Measurements from ENCODE around the gene PLCL1. TPM values are rescaled to one million over a fixed set of nuclear protein-coding genes. Genes with fewer than 3 reads are reported as not detected.

The PLCL1 gene
- total RNA-seq, 1 donor from 2014 or later = 0.50 TPM

DNA sequence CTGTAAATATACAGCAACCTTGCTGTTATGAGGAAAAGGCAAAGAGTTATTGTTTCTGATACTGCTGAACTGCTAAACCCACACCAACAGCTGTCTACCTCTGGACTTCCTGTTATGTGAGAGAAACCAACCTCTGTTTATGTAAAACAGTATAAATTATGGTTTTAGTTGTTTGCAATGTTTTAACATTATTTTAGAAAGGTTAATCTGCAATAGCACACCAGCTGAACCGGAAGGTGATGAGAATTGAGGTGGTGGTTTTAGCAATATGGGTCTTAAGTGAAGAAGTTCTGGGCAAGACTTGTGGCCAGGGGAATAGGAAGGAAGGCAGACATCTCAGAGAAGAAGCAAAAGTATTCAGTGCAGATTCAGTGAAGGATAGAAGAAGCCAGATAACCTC, 237.8 kb downstream of the PLCL1 start:
- Mint-ChIP-seq H3K36me3 (ENCODE audit: low read depth) (no peaks in the 10 kb centered on the region), H3K4me1 (ENCODE audit: low read depth) (no peaks in the 10 kb centered on the region), H3K9me3 (ENCODE audit: low read depth) (no peaks in the 10 kb centered on the region), H3K4me3 (ENCODE audit: unreplicated experiment) (no peak overlapping the region), H3K27me3 (ENCODE audit: low read depth) (peaks cover 21% of the 10 kb centered on the region), H3K27ac (ENCODE audit: unreplicated experiment) (no peak overlapping the region)
- DNase-seq (ENCODE audit: low spot score) = no peak
- TF ChIP-seq, protein P1, sequence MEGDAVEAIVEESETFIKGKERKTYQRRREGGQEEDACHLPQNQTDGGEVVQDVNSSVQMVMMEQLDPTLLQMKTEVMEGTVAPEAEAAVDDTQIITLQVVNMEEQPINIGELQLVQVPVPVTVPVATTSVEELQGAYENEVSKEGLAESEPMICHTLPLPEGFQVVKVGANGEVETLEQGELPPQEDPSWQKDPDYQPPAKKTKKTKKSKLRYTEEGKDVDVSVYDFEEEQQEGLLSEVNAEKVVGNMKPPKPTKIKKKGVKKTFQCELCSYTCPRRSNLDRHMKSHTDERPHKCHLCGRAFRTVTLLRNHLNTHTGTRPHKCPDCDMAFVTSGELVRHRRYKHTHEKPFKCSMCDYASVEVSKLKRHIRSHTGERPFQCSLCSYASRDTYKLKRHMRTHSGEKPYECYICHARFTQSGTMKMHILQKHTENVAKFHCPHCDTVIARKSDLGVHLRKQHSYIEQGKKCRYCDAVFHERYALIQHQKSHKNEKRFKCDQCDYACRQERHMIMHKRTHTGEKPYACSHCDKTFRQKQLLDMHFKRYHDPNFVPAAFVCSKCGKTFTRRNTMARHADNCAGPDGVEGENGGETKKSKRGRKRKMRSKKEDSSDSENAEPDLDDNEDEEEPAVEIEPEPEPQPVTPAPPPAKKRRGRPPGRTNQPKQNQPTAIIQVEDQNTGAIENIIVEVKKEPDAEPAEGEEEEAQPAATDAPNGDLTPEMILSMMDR (IDR thresholded peaks at IDR 0.05) = no peak

DNA sequence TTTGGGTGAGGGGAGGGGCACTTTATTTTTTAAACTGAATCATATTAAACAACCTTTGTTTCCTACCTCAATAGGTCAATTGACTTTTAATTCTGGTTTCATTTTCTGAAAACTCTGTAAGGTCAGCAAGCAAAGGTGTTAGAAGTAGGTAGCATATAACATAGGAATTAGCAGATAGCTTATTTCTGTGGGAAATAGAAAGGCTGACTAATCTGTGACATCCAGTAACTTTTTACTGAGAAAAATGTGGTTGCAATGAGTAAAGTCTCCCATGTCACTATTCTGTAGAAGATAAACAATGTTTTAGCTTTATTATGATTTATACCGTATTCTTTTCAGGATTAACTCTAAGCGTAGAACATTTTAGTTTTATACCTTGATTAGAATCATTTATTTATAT, 240.4 kb downstream of the PLCL1 start:
- Mint-ChIP-seq H3K4me1 (ENCODE audit: low read depth) (no peaks in the 10 kb centered on the region), H3K9me3 (ENCODE audit: low read depth) (no peaks in the 10 kb centered on the region), H3K27me3 (ENCODE audit: low read depth) (peaks cover 8% of the 10 kb centered on the region), H3K36me3 (ENCODE audit: low read depth) (no peaks in the 10 kb centered on the region), H3K4me3 (ENCODE audit: unreplicated experiment) (no peak overlapping the region), H3K27ac (ENCODE audit: unreplicated experiment) (no peak overlapping the region)
- TF ChIP-seq, protein P1 (IDR thresholded peaks at IDR 0.05) = no peak
- no peak for DNase-seq (ENCODE audit: low spot score)

DNA sequence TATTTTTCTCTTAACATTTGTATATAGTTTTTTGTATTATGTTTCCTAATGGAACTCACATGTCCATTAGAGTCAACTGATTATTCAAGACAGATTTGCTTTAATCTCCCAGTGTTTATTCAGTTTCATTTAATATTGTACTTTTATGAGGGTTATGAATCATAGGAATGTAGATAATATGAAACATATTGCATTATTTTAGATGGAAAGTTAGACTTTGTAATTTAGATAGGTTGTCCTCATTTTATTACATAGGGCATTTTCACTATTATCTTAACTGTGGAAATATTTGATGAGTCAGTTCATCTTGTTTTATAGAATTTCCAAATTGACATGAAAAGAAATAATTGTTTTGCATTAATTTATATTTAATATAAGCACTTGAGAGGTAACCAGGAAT, 240.8 kb downstream of the PLCL1 start:
- no peak for DNase-seq (ENCODE audit: low spot score)
- no peak overlapping the region for H3K27ac Mint-ChIP-seq (ENCODE audit: unreplicated experiment)
- no peaks in the 10 kb centered on the region for H3K4me1 Mint-ChIP-seq (ENCODE audit: low read depth)
- H3K4me3 Mint-ChIP-seq (ENCODE audit: unreplicated experiment) = no peak overlapping the region
- no peaks in the 10 kb centered on the region for H3K36me3 Mint-ChIP-seq (ENCODE audit: low read depth)
- H3K27me3 Mint-ChIP-seq (ENCODE audit: low read depth) = peaks cover 4% of the 10 kb centered on the region
- TF ChIP-seq, protein P1 (IDR thresholded peaks at IDR 0.05) = no peak
- no peaks in the 10 kb centered on the region for H3K9me3 Mint-ChIP-seq (ENCODE audit: low read depth)

DNA sequence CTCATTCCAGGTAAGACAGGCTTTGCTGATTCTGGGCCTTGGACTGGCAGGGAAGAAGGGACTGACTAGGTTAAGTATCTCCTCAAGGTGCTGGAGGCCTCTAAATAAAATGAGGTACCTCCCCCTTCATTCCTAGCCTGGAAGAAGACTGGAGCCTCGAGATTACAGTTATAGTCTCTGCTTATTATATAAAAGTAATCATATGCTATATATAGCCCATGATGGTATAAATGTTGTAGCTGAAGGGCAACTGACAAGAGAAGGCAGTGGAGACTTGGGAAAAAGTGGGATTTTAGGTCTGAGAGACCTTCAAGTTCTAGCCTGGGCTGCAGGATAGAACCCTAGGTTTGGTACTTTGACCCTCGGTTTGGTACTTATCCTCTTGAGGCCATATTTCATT, 248.3 kb downstream of the PLCL1 start:
- Mint-ChIP-seq H3K4me3 (ENCODE audit: unreplicated experiment) (no peak overlapping the region), H3K27ac (ENCODE audit: unreplicated experiment) (no peak overlapping the region), H3K9me3 (ENCODE audit: low read depth) (no peaks in the 10 kb centered on the region)

DNA sequence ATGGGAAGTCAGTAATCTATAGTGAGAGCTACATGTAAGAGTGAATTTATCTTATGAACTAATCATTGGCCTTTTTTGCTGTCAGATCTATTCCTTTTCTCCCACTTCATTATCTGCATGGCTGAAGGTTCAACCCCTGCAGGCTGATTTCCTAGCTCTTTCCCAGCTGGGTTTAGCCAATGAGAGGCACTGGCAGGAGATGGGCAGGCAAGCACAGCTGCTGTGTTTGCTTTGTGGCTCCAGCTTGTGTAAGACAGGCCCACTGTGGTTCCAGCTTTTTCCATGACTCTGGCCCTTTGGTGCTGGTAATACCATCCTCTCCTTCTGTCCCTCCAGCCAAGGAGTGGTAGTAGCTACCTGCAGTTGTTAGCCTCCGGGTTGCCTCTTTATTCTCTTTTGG, 248.8 kb downstream of the PLCL1 start:
- Mint-ChIP-seq H3K36me3 (ENCODE audit: low read depth) (no peaks in the 10 kb centered on the region), H3K9me3 (ENCODE audit: low read depth) (no peaks in the 10 kb centered on the region), H3K4me1 (ENCODE audit: low read depth) (no peaks in the 10 kb centered on the region), H3K4me3 (ENCODE audit: unreplicated experiment) (no peak overlapping the region), H3K27me3 (ENCODE audit: low read depth) (peaks cover 23% of the 10 kb centered on the region), H3K27ac (ENCODE audit: unreplicated experiment) (no peak overlapping the region)
- no peak for DNase-seq (ENCODE audit: low spot score)
- TF ChIP-seq, protein P1 (IDR thresholded peaks at IDR 0.05) = no peak

More for the DNA sequence above, 248.3 kb downstream of the PLCL1 start:
- H3K27me3 Mint-ChIP-seq (ENCODE audit: low read depth) = peaks cover 23% of the 10 kb centered on the region
- TF ChIP-seq, protein P1 (IDR thresholded peaks at IDR 0.05) = no peak
- no peaks in the 10 kb centered on the region for H3K36me3 Mint-ChIP-seq (ENCODE audit: low read depth)
- no peak for DNase-seq (ENCODE audit: low spot score)
- H3K4me1 Mint-ChIP-seq (ENCODE audit: low read depth) = no peaks in the 10 kb centered on the region
